Right lung (tissue), 5 donors: ENCODE data around the gene MMP11. TPM values are rescaled to one million over a fixed set of nuclear protein-coding genes. Genes with fewer than 3 reads are reported as not detected.

Experiments
- DNase-seq, 2 donors: peaks; one replicate each; pipeline ENCODE4 v3.0.0-alpha.2; 2013
- polyA plus RNA-seq, 5 donors: library from polyadenylated mRNA; unstranded; fragments of 120-200 nt; gene quantifications; one replicate each; pipeline versions ENCODE4 v1.2.1 to v1.2.3, GENCODE V29; 2013; ENCODE audit warnings: inconsistent platforms in 1 of 5, low replicate concordance in 1 of 5; ENCODE audit not compliant: insufficient read length in 5 of 5, insufficient read depth in 1 of 5

The MMP11 gene
- polyA plus RNA-seq, 5 donors, result 7.5 to 12.5 (median 9.4) TPM

DNA sequence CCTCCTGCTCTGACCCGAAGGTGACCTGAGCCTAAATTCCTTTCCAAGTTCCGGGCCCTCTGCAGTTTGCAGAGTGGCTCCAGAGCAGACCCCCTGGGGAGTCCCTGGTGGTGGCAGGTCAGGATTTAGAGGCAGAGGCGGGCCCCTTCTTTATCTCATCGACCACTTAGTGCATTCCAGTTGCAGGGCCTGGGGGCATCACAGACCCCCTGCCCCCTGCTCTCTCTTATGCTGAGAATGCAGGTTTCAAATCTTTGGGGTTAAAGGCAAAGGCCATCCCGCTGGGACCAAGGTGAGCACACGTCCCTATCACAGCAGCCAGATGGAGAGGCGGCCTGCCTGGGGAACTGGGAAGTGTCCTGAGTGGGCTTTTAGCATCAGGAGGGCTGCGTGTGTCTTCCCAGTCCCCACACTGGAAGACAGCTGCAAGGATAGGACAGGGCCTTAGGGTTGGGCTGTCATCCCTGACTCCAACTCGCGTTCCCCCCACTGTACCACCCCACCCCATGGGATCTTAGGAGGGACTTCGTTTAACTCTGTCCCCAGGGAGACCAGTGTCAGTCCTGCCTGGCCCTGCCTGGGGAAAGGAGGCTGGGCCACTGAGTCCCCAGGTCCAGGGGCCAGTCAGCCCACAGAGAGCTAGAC, 54.8 kb downstream of the MMP11 start:
- DNase-seq, result no peak

DNA sequence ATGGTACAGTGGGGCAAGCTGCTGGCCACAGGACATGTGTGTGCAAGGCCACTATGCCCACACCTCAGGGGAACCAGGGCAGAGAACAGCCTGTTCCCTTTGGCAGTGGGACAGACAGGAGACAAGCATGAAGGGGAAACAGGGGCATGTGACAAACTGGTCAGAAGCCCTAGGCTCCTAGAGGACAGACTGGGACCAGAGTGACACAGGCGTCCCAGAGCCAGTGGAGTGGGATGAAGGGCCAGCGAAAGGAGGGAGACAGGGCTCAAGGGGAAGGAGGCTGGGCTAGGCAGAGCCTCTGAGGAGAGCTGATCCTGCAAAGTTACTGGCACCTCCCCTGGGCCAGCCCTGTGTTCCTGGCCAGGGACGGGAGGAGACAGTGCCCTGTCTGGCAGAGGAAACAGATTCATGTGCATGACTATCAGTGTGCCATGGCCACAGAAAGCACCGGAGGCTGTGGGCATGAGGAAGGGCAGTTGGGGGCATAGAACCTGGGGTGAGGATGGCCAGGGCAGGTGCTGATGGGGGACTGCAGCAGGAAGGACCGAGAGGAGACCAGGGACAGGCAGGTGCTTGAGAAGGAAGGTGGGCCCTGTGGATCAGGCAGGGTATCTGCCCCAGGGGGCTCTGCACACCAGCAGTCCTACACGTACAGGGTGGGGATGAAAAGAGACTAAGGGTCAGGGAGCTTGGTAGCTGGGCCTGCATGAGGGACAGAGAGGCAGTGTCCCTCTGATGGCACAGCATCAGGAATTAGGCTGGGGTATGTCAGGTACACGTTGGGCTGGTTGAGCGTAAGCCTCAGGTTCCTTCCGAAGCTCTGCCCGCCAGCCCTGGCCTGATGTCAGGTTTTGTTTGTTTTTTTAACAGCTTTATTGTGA, 56.4 kb downstream of the MMP11 start:
- no peak for DNase-seq

DNA sequence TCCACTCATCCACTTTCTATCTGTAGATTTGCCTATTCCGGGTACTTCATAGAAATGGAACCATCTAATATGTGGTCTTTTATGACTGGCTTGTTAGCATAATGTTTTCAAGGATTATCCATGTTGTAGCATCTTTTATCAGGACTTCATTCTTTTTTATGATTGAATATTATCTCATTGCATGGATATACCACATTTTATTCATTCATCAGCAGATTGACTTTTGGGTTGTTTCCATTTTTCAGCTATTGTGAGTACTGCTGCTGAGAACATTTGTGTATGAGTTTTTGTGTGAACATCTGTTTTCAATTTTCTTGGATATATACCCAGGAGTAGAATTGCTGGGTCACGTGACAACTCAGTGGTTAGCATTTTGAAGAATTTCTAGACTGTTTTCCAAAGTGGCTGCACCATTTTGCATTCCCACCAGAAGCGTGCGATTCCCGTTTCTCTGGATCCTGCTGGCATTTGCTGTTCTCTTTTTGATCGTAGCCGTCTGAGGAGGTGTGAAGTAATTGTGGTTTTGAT, 57.3 kb downstream of the MMP11 start:
- no peak for DNase-seq

DNA sequence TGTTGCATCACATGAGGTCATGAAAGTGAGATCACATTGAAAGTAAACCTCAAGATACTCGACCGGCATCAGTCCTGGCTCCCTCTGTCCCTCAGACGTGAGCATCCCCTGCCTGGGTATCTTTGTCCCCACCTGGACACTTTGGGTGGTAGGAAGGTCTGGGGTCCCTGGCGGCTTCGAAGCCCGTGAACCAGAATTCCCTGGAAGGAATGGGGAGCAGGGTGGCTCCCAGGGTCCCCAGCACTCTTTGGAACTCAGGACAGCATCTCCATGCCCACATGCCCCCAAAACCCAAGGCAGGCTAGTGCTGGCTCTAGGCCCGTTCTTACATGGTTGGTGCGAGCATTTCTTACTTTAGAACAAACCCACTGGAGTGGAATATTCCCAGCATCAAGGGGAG, 58.6 kb downstream of the MMP11 start:
- DNase-seq, result no peak

DNA sequence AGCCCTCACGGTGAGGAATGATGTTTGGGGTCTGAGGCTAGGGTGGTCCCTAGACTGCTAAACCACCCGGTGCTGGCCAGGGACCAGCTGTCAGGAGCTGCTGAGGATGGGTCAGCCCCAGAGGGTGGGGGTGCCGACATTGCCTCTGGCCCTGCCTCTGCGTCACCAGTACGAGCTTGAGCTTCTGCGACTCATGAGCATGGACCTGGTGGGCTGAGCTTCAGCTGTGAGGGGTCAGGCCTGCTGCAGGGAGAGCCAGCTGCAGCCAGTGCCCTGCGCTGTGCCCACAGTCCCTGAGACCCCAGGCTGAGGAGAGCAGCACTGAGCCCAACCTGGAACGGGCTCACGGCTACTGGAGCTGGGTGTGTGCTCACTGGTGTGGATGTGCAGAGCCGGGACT, 59.1 kb downstream of the MMP11 start:
- DNase-seq, result no peak

DNA sequence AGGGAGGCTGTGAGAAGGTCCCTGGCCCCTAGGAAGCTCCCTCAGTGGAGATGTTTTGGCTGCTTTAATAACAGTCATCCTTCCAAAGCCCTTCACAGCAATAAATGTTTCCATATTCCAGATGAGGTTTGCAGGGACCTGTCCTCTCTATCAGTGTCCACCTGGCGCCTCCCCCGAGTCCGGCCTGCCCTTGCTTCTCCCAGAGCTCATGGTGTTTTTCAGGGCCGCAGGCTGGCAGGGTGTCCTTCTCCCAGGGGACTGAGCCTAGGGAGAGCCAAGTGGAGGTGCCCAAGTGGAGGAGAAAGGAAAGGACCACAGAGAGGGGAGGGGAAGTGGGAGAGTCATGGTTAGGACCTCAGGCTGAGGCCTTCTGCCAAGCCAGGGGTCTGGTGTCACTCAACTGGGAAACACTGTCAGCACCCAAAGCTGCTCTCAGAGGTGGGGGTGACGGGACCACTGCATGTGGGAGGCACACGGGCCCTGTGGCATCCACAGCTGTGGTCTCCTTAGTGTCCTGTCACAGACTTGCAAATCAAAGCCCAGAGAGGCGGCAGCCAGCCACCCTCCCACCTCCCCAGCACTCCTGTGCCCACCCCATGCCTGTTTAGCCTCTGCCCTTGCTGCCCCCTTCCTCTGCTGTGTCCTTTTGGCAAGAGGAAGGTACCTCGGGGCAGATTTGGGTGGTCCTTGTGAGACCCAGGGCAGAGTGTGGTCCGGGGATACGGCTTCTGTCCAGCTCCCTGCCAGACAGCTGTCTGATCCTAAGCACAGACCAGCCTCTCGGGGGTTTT, 59.8 kb downstream of the MMP11 start:
- DNase-seq, result no peak

DNA sequence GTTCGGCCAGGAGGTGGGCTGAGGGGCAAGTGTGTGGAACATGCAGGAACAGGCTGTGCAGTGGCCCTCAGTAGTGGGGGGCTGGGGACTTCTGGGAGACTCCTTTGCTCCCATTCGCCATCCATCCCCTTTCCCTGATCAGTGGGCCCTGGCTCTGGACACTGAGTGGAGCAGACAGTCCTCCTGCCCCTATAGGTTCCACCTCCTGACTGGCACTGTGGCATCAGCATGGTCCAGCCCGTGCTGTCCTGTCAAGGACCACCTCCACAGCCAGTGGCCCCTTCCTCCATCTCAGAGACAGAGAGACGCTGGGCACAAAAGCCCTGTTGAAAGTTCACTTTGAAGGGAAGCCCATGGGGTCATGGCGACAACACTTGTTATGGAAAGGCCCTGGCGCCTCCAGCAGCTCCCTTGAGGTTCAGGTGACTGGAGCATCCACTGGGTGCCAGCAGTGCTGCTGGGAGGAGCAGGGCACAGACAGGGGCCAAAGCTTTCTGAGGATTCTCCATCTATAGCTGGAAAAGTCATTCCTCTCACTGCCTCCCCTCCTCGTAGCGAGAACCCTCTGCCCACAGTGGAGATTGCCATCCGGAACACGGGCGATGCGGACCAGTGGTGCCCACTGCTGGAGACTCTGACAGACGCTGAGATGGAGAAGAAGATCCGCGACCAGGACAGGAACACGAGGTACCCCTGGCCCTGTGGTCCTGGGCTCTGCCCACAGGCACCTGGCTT, 60.5 kb downstream of the MMP11 start:
- no peak for DNase-seq

Other genes with a start within 250 kb of the MMP11 start
- gene IGLL1, start 192.6 kb upstream of the MMP11 start, polyA plus RNA-seq, result 1 to 10 TPM in 2 of 5 donors, under 1 TPM in 3; 0.28 to 1.8 (median 0.47) TPM
- gene DRICH1, start 140.5 kb upstream of the MMP11 start, polyA plus RNA-seq, result 1 to 10 TPM; 2.5 to 5.1 (median 3.2) TPM
- gene RGL4, start 81.8 kb upstream of the MMP11 start, polyA plus RNA-seq, result 1 to 10 TPM; 2.7 to 5.0 (median 4.1) TPM
- 10 to 100 TPM in 1 of 5 donors, 1 to 10 TPM in 4; 6.8 to 10.0 (median 7.1) TPM for gene ZNF70, start 21.7 kb upstream of the MMP11 start, polyA plus RNA-seq
- under 1 TPM in 3 of 5 donors, not detected in 2; 0.61 to 0.91 (median 0.76) TPM for gene VPREB3, start 18.4 kb upstream of the MMP11 start, polyA plus RNA-seq
- 1 to 10 TPM; 3.7 to 8.6 (median 7.2) TPM for gene C22orf15, start 9.9 kb upstream of the MMP11 start, polyA plus RNA-seq
- 10 to 100 TPM; 18.4 to 38.4 (median 24.0) TPM for gene CHCHD10, start 4.9 kb upstream of the MMP11 start, polyA plus RNA-seq
- 100 to 1,000 TPM; 142 to 157 (median 143) TPM for gene SMARCB1, start 14.1 kb downstream of the MMP11 start, polyA plus RNA-seq
- 1 to 10 TPM; 3.5 to 5.3 (median 3.9) TPM for gene DERL3, start 66.2 kb downstream of the MMP11 start, polyA plus RNA-seq
- 10 to 100 TPM; 14.9 to 24.0 (median 19.8) TPM for gene SLC2A11, start 85.0 kb downstream of the MMP11 start, polyA plus RNA-seq
- gene MIF, start 121.5 kb downstream of the MMP11 start, polyA plus RNA-seq, result 100 to 1,000 TPM; 112 to 314 (median 160) TPM
- 10 to 100 TPM in 2 of 5 donors, 1 to 10 TPM in 3; 7.1 to 23.0 (median 9.4) TPM for gene GSTT2B, start 188.3 kb downstream of the MMP11 start, polyA plus RNA-seq
- 10 to 100 TPM in 3 of 5 donors, 1 to 10 TPM in 2; 7.1 to 10.8 (median 10.1) TPM for gene DDTL, start 194.0 kb downstream of the MMP11 start, polyA plus RNA-seq
- gene DDT, start 201.6 kb downstream of the MMP11 start, polyA plus RNA-seq, result 10 to 100 TPM; 46.9 to 87.1 (median 62.7) TPM
- gene GSTT2, start 207.3 kb downstream of the MMP11 start, polyA plus RNA-seq, result 1 to 10 TPM in 3 of 5 donors, not detected in 2; 1.5 to 2.0 (median 1.9) TPM
- gene GSTT4, start 232.6 kb downstream of the MMP11 start, polyA plus RNA-seq, result under 1 TPM in 2 of 5 donors, not detected in 3; 0.05 to 0.12 TPM
- gene CABIN1, start 238.5 kb downstream of the MMP11 start, polyA plus RNA-seq, result 100 to 1,000 TPM in 2 of 5 donors, 10 to 100 TPM in 3; 68.9 to 132 (median 78.6) TPM